ENCODE measurements around the gene IL1RAPL2. TPM values are rescaled to one million over a fixed set of nuclear protein-coding genes. Genes with fewer than 3 reads are reported as not detected.

The IL1RAPL2 gene
- total RNA-seq, 1 donor from 2014 or later, result not detected

GRCh38 chrX:105464618-105465017 is 898.6 kb downstream of the IL1RAPL2 start:
- Histone ChIP-seq H3K4me1 (no peaks in the 10 kb centered on the region), H3K36me3 (no peaks in the 10 kb centered on the region), H3K9me3 (no peaks in the 10 kb centered on the region), H3K27ac (no peak overlapping the region), H3K27me3 (no peaks in the 10 kb centered on the region), H3K4me3 (no peak overlapping the region)
- DNase-seq (ENCODE audit: low spot score in 2 of 2), result no peak
- intact Hi-C loops (cut with DNase I), result no loop called here
- no peak for TF ChIP-seq CTCF (IDR thresholded peaks at IDR 0.05)

GRCh38 chrX:105468741-105469140 is 902.7 kb downstream of the IL1RAPL2 start:
- no peaks in the 10 kb centered on the region for H3K4me1 ChIP-seq
- intact Hi-C loops (cut with DNase I), result no loop called here

GRCh38 chrX:105471597-105471996 is 905.6 kb downstream of the IL1RAPL2 start:
- DNase-seq (ENCODE audit: low spot score in 2 of 2), result no peak
- Histone ChIP-seq H3K27me3 (no peaks in the 10 kb centered on the region), H3K9me3 (no peaks in the 10 kb centered on the region), H3K4me1 (no peaks in the 10 kb centered on the region), H3K27ac (no peak overlapping the region), H3K36me3 (no peaks in the 10 kb centered on the region), H3K4me3 (no peak overlapping the region)
- intact Hi-C loops (cut with DNase I), result no loop called here
- no peak for TF ChIP-seq CTCF (IDR thresholded peaks at IDR 0.05)

More at GRCh38 chrX:105468741-105469140, 902.7 kb downstream of the IL1RAPL2 start:
- Histone ChIP-seq H3K36me3 (no peaks in the 10 kb centered on the region), H3K9me3 (no peaks in the 10 kb centered on the region), H3K4me3 (no peak overlapping the region), H3K27ac (no peak overlapping the region), H3K27me3 (no peaks in the 10 kb centered on the region)
- TF ChIP-seq CTCF (IDR thresholded peaks at IDR 0.05), result no peak
- no peak for DNase-seq (ENCODE audit: low spot score in 2 of 2)

GRCh38 chrX:105475801-105476200 is 909.8 kb downstream of the IL1RAPL2 start:
- no peaks in the 10 kb centered on the region for H3K9me3 ChIP-seq
- intact Hi-C loops (cut with DNase I), result no loop called here

GRCh38 chrX:105477351-105477750 is 911.4 kb downstream of the IL1RAPL2 start:
- H3K9me3 ChIP-seq, result no peaks in the 10 kb centered on the region
- no peak for DNase-seq (ENCODE audit: low spot score in 2 of 2)
- H3K4me3 ChIP-seq, result no peak overlapping the region
- TF ChIP-seq CTCF (IDR thresholded peaks at IDR 0.05), result no peak
- no peak overlapping the region for H3K27ac ChIP-seq
- no peaks in the 10 kb centered on the region for H3K36me3 ChIP-seq
- intact Hi-C loops (cut with DNase I), result no loop called here
- H3K27me3 ChIP-seq, result no peaks in the 10 kb centered on the region
- no peaks in the 10 kb centered on the region for H3K4me1 ChIP-seq

More at GRCh38 chrX:105475801-105476200, 909.8 kb downstream of the IL1RAPL2 start:
- H3K27ac ChIP-seq, result no peak overlapping the region
- H3K4me1 ChIP-seq, result no peaks in the 10 kb centered on the region
- H3K4me3 ChIP-seq, result no peak overlapping the region
- no peak for TF ChIP-seq CTCF (IDR thresholded peaks at IDR 0.05)
- no peak for DNase-seq (ENCODE audit: low spot score in 2 of 2)
- H3K27me3 ChIP-seq, result no peaks in the 10 kb centered on the region
- no peaks in the 10 kb centered on the region for H3K36me3 ChIP-seq
